Measurements from ENCODE around the gene SSBP4. TPM values are rescaled to one million over a fixed set of nuclear protein-coding genes. Genes with fewer than 3 reads are reported as not detected.

SSBP4 gene
- total RNA-seq, 1 experiment from 2014 or later, result 51.2 TPM

- TF ChIP-seq ATF2 (CRISPR knock-in tag; IDR thresholded peaks at IDR 0.05; ENCODE audit: borderline replicate concordance, low read depth) (no peak), GRHL2 (CRISPR knock-in tag; IDR thresholded peaks at IDR 0.05; ENCODE audit: insufficient replicate concordance, severe bottlenecking) (no peak), ZNF512 (CRISPR knock-in tag; IDR thresholded peaks at IDR 0.05; ENCODE audit: borderline replicate concordance) (no peak), EMX1 (CRISPR knock-in tag; IDR thresholded peaks at IDR 0.05) (no peak)
- no peak for ATAC-seq
- ChIA-PET CTCF (interaction anchor here (0.8 to 1.4 kb wide), 6 partner anchors 11 to 104 kb away, joined by 3 to 5 read pairs (median 4); no protein-coding TSS in a partner anchor), POLR2A (interaction anchor here (0.7 to 0.9 kb wide), 2 partner anchors 15 to 46 kb away, joined by 3 read pairs; partner anchors contain the start of gene GDF15)
- H3K27ac Mint-ChIP-seq, result 0 out of 2 replicates have a peak overlapping the region, but pooled peaks have one; percentile 60
- H3K36me3 Mint-ChIP-seq, result peaks cover 3% of the 10 kb centered on the region
- no peaks in the 10 kb centered on the region for H3K9me3 Mint-ChIP-seq
- no peak for DNase-seq (ENCODE audit: low spot score)
- peak overlapping the region; percentile 54 for H3K4me3 Mint-ChIP-seq
- no peaks in the 10 kb centered on the region for H3K27me3 Mint-ChIP-seq (ENCODE audit: low read depth)
- peaks cover 26% of the 10 kb centered on the region for H3K4me1 Mint-ChIP-seq
Observed at GRCh38 chr19:18432275-18433014, 13.2 kb downstream of the SSBP4 start.

- Mint-ChIP-seq H3K4me3 (peak overlapping the region; percentile 52), H3K4me1 (peaks cover 26% of the 10 kb centered on the region), H3K36me3 (peaks cover 3% of the 10 kb centered on the region), H3K27me3 (ENCODE audit: low read depth) (no peaks in the 10 kb centered on the region), H3K9me3 (no peaks in the 10 kb centered on the region), H3K27ac (no peak overlapping the region)
- POLR2A ChIA-PET, result interaction anchor here (2.0 kb wide), 1 partner anchor 14 kb away, joined by 12 read pairs; the partner anchor contains the start of gene SSBP4
- CTCF ChIA-PET, result interaction anchor here (1.0 to 1.4 kb wide), 4 partner anchors 20 to 154 kb away, joined by 3 to 4 read pairs (median 3); partner anchors contain the start of gene GDF15
- DNase-seq (ENCODE audit: low spot score) (peak; percentile 69), ATAC-seq (no peak)
- TF ChIP-seq ZNF423 (CRISPR knock-in tag; IDR thresholded peaks at IDR 0.05) (0 out of 2 replicates have a peak, but pooled peaks have one; percentile 21), ATF1 (CRISPR knock-in tag; IDR thresholded peaks at IDR 0.05) (no peak), JAZF1 (CRISPR knock-in tag; IDR thresholded peaks at IDR 0.05) (no peak), SMAD3 (CRISPR knock-in tag; IDR thresholded peaks at IDR 0.05; ENCODE audit: borderline replicate concordance) (no peak), SOX15 (CRISPR knock-in tag; IDR thresholded peaks at IDR 0.05) (no peak), ATF6 (CRISPR knock-in tag; IDR thresholded peaks at IDR 0.05) (0 out of 2 replicates have a peak, but pooled peaks have one; percentile 30), NR1H2 (CRISPR knock-in tag; IDR thresholded peaks at IDR 0.05) (no peak), GRHL2 (CRISPR knock-in tag; IDR thresholded peaks at IDR 0.05; ENCODE audit: insufficient replicate concordance, severe bottlenecking) (no peak), ERG (CRISPR knock-in tag; IDR thresholded peaks at IDR 0.05) (no peak), CREB1 (CRISPR knock-in tag; IDR thresholded peaks at IDR 0.05) (0 out of 2 replicates have a peak, but pooled peaks have one; percentile 39), JUN (CRISPR knock-in tag; IDR thresholded peaks at IDR 0.05) (no peak), OVOL2 (CRISPR knock-in tag; IDR thresholded peaks at IDR 0.05; ENCODE audit: borderline replicate concordance) (no peak), PRRX2 (CRISPR knock-in tag; IDR thresholded peaks at IDR 0.05) (no peak), NR3C1 (CRISPR knock-in tag; conservative IDR thresholded peaks at IDR 0.05; ENCODE audit: low read depth) (no peak), GTF2I (CRISPR knock-in tag; conservative IDR thresholded peaks at IDR 0.05) (no peak), ZNF281 (CRISPR knock-in tag; IDR thresholded peaks at IDR 0.05) (peak; percentile 84; the same call in 1 of the 2 replicates), MAX (CRISPR knock-in tag; IDR thresholded peaks at IDR 0.05) (peak; percentile 64), ZNF396 (CRISPR knock-in tag; IDR thresholded peaks at IDR 0.05; ENCODE audit: borderline replicate concordance) (no peak), RELA (CRISPR knock-in tag; IDR thresholded peaks at IDR 0.05; ENCODE audit: borderline replicate concordance) (no peak), ZNF232 (CRISPR knock-in tag; IDR thresholded peaks at IDR 0.05) (no peak)
Observed at GRCh38 chr19:18433015-18433691, 14.0 kb downstream of the SSBP4 start.

Data from WTC11 (cell line).